Kidney (tissue), 14 donors: ENCODE data around the gene TP53I11. TPM values are rescaled to one million over a fixed set of nuclear protein-coding genes. Genes with fewer than 3 reads are reported as not detected.

ENCODE experiments used
- DNase-seq, 5 donors: peaks; one replicate each; pipeline ENCODE4 v3.0.0-alpha.2; 2013 to 2020
- FAIRE-seq: peaks from 2 replicates; lab custom pipeline; 2012; peaks lifted over from hg19 to GRCh38; lab: Jason Lieb, UNC
- H3K27ac ChIP-seq, 2 donors: one replicate each; pipeline ENCODE4 v1.7.0; 2013; ENCODE audit warnings: low read depth in 2 of 2, low read length in 2 of 2, inconsistent platforms in 1 of 2
- H3K27me3 ChIP-seq: one replicate; pipeline ENCODE4 v1.7.1; 2013; ENCODE audit warnings: low read length, inconsistent platforms; ENCODE audit not compliant: control insufficient read depth, insufficient read depth
- H3K36me3 ChIP-seq, 3 donors: one replicate each; pipeline versions ENCODE4 v1.7.0 to v1.7.1; 2013; ENCODE audit warnings: low read length in 3 of 3, control low read depth in 1 of 3, inconsistent platforms in 1 of 3; ENCODE audit not compliant: insufficient read depth in 3 of 3, control insufficient read depth in 2 of 3
- H3K4me1 ChIP-seq, 3 donors: one replicate each; pipeline versions ENCODE4 v1.7.0 to v1.7.1; 2013; ENCODE audit warnings: low read length in 3 of 3, inconsistent platforms in 1 of 3, low read depth in 1 of 3; ENCODE audit not compliant: control insufficient read depth in 2 of 3, insufficient read depth in 2 of 3
- H3K4me3 ChIP-seq, 3 donors: one replicate each; pipeline versions ENCODE4 v1.7.0 to v1.8.1; 2013; ENCODE audit warnings: low read length in 3 of 3, control low read depth in 1 of 3, inconsistent platforms in 1 of 3
- H3K9ac ChIP-seq, 3 donors: one replicate each; pipeline versions ENCODE4 v1.7.0 to v1.7.1; 2013; ENCODE audit warnings: low read length in 3 of 3, control low read depth in 1 of 3, inconsistent platforms in 1 of 3
- H3K9me3 ChIP-seq, 3 donors: one replicate each; pipeline versions ENCODE4 v1.7.0 to v1.7.1; 2013; ENCODE audit warnings: low read length in 3 of 3, control low read depth in 1 of 3, inconsistent platforms in 1 of 3; ENCODE audit not compliant: control insufficient read depth in 2 of 3, insufficient read depth in 1 of 3
- intact Hi-C: fragments of 100-400 bp; cut with DNase I; formaldehyde crosslinking; loops from one replicate; pipeline ENCODE4 v1.11.1; 2022
- polyA plus RNA-seq: library from polyadenylated mRNA; stranded (reverse); fragments of 350-450 nt; fragmentation: Illumina TruSeq; extraction: RNeasy Lipid Tissue Mini Kit (QIAGEN cat#74804); gene quantifications from one replicate; pipeline ENCODE4 v1.2.3, GENCODE V29; 2014; ENCODE audit warnings: low read depth, low replicate concordance; ENCODE audit not compliant: insufficient read depth
- total RNA-seq: library from RNA; stranded (reverse); fragmentation: NEBNext Ultra II Directional; extraction: Animal tissue kit (Norgen Biotek cat#: 25700); gene quantifications from one replicate; pipeline ENCODE4 v1.2.1, GENCODE V29; 2021
- TF ChIP-seq, protein P1 (sequence below): IDR thresholded peaks from 3 replicates; pipeline ENCODE4 v1.5.1; 2012; ENCODE audit warnings: mild to moderate bottlenecking, moderate library complexity, borderline replicate concordance; ENCODE audit not compliant: insufficient read depth; ENCODE audit errors: extremely low read depth
- donor health status: control.
- donor health status: control.
- donor health status: control.
- donor health status: control.
- donor health status: control.
- donor health status: DM: yes; HTN: yes; CAD: no.
- donor health status: Normal renal cell carcinoma (clear cell type).

TP53I11 gene
- total and polyA plus RNA-seq, 2 donors from 2014 or later, result 25.7 to 35.3 TPM

DNA sequence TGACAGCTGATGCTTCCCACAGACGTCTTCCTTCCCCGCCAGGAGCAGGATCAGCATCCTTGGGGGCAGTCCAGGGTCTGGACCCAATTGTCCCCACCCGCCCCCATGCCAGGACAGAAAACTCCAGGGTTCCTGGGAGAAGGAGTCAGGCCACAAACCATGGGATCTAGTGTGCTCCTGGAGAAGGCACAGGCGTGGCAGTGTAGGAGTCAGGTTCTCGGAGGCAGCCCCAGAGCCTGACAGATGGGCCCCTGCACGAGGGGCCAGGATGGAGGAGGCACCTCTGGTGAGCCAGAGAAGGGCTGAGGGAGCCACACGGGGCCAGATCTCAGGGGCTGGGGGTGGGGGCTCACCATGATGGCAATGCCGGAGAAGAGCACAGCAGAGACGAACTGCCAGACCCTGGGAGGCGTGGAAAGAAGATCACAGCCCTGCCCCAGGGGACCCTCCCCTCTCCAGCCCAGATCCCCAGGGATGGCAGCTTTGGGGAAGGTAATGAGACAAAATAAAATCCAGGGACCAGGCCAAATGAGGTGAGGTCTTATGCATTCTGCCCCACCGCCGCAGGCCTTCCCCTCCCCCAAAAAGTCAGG is 13.6 kb downstream of the TP53I11 start:
- FAIRE-seq, result no peak
- H3K9ac ChIP-seq, result no peak overlapping the region
- intact Hi-C loops, result loop anchor here (5.0 to 10.0 kb wide), 2 partner anchors 160 to 388 kb away; no protein-coding TSS in a partner anchor

DNA sequence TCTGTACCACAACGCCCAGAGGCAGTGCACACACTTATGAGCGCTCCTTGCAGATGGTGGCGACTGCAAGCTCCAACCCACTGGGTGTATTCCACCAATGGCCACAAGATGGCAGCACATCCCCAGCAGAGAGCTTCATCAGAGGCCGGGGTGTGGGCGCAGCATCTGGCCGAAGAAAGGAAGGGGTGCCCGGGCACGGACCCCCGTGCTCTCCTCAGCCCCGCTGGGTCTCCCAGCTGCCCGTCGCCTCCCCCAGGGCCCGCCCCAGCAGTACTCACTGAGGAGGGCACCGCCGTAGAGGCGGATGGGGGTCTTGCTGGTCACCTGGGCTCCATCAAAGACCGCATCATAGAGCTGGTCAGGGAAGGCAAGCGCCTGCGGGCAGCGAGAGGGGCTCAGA is 14.2 kb downstream of the TP53I11 start:
- H3K36me3 ChIP-seq, result no peaks in the 10 kb centered on the region
- no peak overlapping the region for H3K4me3 ChIP-seq
- intact Hi-C loops, result loop anchor here (5.0 to 10.0 kb wide), 2 partner anchors 161 to 388 kb away; no protein-coding TSS in a partner anchor
- H3K27ac ChIP-seq, result no peak overlapping the region
- TF ChIP-seq, protein P1, sequence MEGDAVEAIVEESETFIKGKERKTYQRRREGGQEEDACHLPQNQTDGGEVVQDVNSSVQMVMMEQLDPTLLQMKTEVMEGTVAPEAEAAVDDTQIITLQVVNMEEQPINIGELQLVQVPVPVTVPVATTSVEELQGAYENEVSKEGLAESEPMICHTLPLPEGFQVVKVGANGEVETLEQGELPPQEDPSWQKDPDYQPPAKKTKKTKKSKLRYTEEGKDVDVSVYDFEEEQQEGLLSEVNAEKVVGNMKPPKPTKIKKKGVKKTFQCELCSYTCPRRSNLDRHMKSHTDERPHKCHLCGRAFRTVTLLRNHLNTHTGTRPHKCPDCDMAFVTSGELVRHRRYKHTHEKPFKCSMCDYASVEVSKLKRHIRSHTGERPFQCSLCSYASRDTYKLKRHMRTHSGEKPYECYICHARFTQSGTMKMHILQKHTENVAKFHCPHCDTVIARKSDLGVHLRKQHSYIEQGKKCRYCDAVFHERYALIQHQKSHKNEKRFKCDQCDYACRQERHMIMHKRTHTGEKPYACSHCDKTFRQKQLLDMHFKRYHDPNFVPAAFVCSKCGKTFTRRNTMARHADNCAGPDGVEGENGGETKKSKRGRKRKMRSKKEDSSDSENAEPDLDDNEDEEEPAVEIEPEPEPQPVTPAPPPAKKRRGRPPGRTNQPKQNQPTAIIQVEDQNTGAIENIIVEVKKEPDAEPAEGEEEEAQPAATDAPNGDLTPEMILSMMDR, result peak; percentile 99
- no peak overlapping the region for H3K9ac ChIP-seq
- H3K27me3 ChIP-seq, result no peaks in the 10 kb centered on the region
- peak; percentile 88 to 93 (median 91) for DNase-seq
- FAIRE-seq, result no peak
- no peaks in the 10 kb centered on the region for H3K9me3 ChIP-seq
- peaks cover 0 to 8% (median 4%) of the 10 kb centered on the region in 3 donors for H3K4me1 ChIP-seq

More for the DNA sequence above, 13.6 kb downstream of the TP53I11 start:
- Histone ChIP-seq H3K27ac (no peak overlapping the region), H3K36me3 (no peaks in the 10 kb centered on the region), H3K4me3 (no peak overlapping the region), H3K27me3 (no peaks in the 10 kb centered on the region), H3K4me1 (peaks cover 0 to 10% (median 4%) of the 10 kb centered on the region in 3 donors), H3K9me3 (no peaks in the 10 kb centered on the region)
- DNase-seq, result no peak
- TF ChIP-seq, protein P1, result no peak

DNA sequence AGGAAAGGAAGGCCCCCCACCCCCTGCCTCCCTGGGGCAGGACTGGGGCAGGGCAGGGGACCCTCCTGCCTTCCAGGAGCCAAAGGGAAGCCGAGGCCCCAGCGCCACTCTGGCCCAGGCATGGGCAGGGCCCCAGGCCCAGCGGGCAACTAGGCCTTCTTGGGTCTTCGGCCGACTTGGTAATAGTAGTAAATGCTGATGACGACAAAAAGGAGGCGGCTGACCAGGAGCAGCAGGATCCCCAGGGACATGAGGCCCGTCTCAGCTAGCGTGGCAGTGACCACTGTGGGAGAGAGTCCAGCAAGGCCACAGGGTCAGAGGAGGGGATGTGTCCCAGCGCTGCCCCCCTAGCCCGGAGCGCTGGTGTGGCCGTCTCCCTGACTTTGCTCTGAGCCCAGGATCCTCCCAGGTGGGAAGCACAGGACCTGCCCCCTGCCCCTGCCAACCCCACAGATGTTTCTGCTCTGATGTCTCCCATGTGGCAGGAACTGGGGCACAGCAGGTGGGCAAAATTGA is 15.9 kb downstream of the TP53I11 start:
- FAIRE-seq (no peak), DNase-seq (no peak)
- Histone ChIP-seq H3K4me1 (peaks cover 0 to 7% (median 0%) of the 10 kb centered on the region in 3 donors), H3K9me3 (no peaks in the 10 kb centered on the region), H3K36me3 (no peaks in the 10 kb centered on the region), H3K9ac (no peak overlapping the region), H3K27me3 (no peaks in the 10 kb centered on the region), H3K4me3 (no peak overlapping the region), H3K27ac (no peak overlapping the region)
- TF ChIP-seq, protein P1, result no peak
- intact Hi-C loops, result loop anchor here (5.0 to 10.0 kb wide), 2 partner anchors 163 to 390 kb away; no protein-coding TSS in a partner anchor
